Neural cell (in vitro differentiated cells): Measurements from ENCODE around the gene METRN.

Experiments
- CTCF ChIP-seq: fragments of 450-650 bp; IDR thresholded peaks from 2 replicates; pipeline ENCODE4 v1.5.1; 2014; ENCODE audit warnings: antibody characterized with exemption, mild to moderate bottlenecking, moderate library complexity; ENCODE audit not compliant: poor library complexity, severe bottlenecking
- POLR2AphosphoS5 ChIP-seq: IDR thresholded peaks from 2 replicates; pipeline ENCODE4 v1.6.1; 2012

GRCh38 chr16:732936-733335 lies 18.0 kb downstream of the METRN start:
- TF ChIP-seq POLR2AphosphoS5: no peak
- TF ChIP-seq CTCF: no peak
